RWPE2 (cell line): Measurements from ENCODE around the gene PDE7B.

Source experiments
- ATAC-seq: fragments of 200-7000 bp; cut with Tn5 transposase; 3 replicates; pipeline ENCODE4 v1.9.1; 2021; ENCODE audit warnings: low read depth
- DNase-seq: peaks from one replicate; pipeline ENCODE4 v3.0.0-alpha.2; 2020; ENCODE audit warnings: low spot score
- H3K27ac ChIP-seq: fragments of 450-650 bp; 2 replicates; pipeline ENCODE4 v1.5.1; 2017; ENCODE audit warnings: mild to moderate bottlenecking; ENCODE audit not compliant: poor library complexity, severe bottlenecking
- H3K27me3 ChIP-seq: fragments of 250-450 bp; sonication (Bioruptor Pico); 2 replicates; pipeline ENCODE4 v1.5.1; 2021; ENCODE audit warnings: mild to moderate bottlenecking, moderate library complexity; ENCODE audit not compliant: insufficient read depth, poor library complexity, severe bottlenecking
- H3K36me3 ChIP-seq: fragments of 250-450 bp; sonication (Bioruptor Pico); 2 replicates; pipeline ENCODE4 v1.5.1; 2020; ENCODE audit warnings: low read depth, mild to moderate bottlenecking, moderate library complexity
- H3K4me1 ChIP-seq: fragments of 250-450 bp; sonication (Bioruptor Pico); 2 replicates; pipeline ENCODE4 v1.5.1; 2021; ENCODE audit warnings: mild to moderate bottlenecking, moderate library complexity; ENCODE audit not compliant: insufficient read depth, poor library complexity, severe bottlenecking
- H3K4me3 ChIP-seq: fragments of 250-450 bp; sonication (Bioruptor Pico); 2 replicates; pipeline ENCODE4 v1.5.1; 2021; ENCODE audit warnings: mild to moderate bottlenecking, moderate library complexity; ENCODE audit not compliant: severe bottlenecking
- H3K9me3 ChIP-seq: fragments of 250-450 bp; sonication (Bioruptor Pico); 2 replicates; pipeline ENCODE4 v1.5.1; 2021; ENCODE audit warnings: mild to moderate bottlenecking, moderate library complexity; ENCODE audit not compliant: severe bottlenecking
- CTCF ChIP-seq: fragments of 450-650 bp; IDR thresholded peaks from one replicate; pipeline ENCODE4 v1.5.1; 2017; ENCODE audit warnings: mild to moderate bottlenecking, moderate library complexity; ENCODE audit not compliant: poor library complexity, severe bottlenecking

Gene PDE7B

GRCh38 chr6:135972150-135972549 lies 120.6 kb downstream of the PDE7B start:
- Histone ChIP-seq H3K27me3 (no peaks in the 10 kb centered on the region), H3K4me1 (no peaks in the 10 kb centered on the region), H3K36me3 (no peaks in the 10 kb centered on the region), H3K27ac (no peak overlapping the region), H3K9me3 (no peaks in the 10 kb centered on the region), H3K4me3 (no peak overlapping the region)
- no peak for ATAC-seq
- DNase-seq = no peak
- no peak for TF ChIP-seq CTCF

- no peak for ATAC-seq
- DNase-seq = no peak
- Histone ChIP-seq H3K4me3 (no peak overlapping the region), H3K27ac (no peak overlapping the region), H3K9me3 (no peaks in the 10 kb centered on the region), H3K4me1 (no peaks in the 10 kb centered on the region), H3K36me3 (no peaks in the 10 kb centered on the region), H3K27me3 (no peaks in the 10 kb centered on the region)
- no peak for TF ChIP-seq CTCF
These were observed 121.1 kb downstream of the PDE7B start for GRCh38 chr6:135972586-135972985.

- no peak for DNase-seq
These were observed 122.9 kb downstream of the PDE7B start for GRCh38 chr6:135974426-135974825.

GRCh38 chr6:135976585-135976984 lies 125.1 kb downstream of the PDE7B start:
- ATAC-seq (no peak), DNase-seq (no peak)
- Histone ChIP-seq H3K4me3 (no peak overlapping the region), H3K9me3 (no peaks in the 10 kb centered on the region), H3K36me3 (no peaks in the 10 kb centered on the region), H3K27ac (no peak overlapping the region), H3K4me1 (no peaks in the 10 kb centered on the region), H3K27me3 (no peaks in the 10 kb centered on the region)
- TF ChIP-seq CTCF = no peak

More at GRCh38 chr6:135974426-135974825, 122.9 kb downstream of the PDE7B start:
- no peaks in the 10 kb centered on the region for H3K9me3 ChIP-seq
- H3K4me1 ChIP-seq = no peaks in the 10 kb centered on the region
- H3K27me3 ChIP-seq = no peaks in the 10 kb centered on the region
- H3K27ac ChIP-seq = no peak overlapping the region
- no peak for ATAC-seq
- H3K36me3 ChIP-seq = no peaks in the 10 kb centered on the region
- no peak for TF ChIP-seq CTCF
- no peak overlapping the region for H3K4me3 ChIP-seq

GRCh38 chr6:135983093-135983492 lies 131.6 kb downstream of the PDE7B start:
- DNase-seq = no peak
- TF ChIP-seq CTCF = no peak
- no peaks in the 10 kb centered on the region for H3K27me3 ChIP-seq
- H3K36me3 ChIP-seq = no peaks in the 10 kb centered on the region
- H3K9me3 ChIP-seq = no peaks in the 10 kb centered on the region
- ATAC-seq = no peak
- H3K4me1 ChIP-seq = no peaks in the 10 kb centered on the region
- H3K4me3 ChIP-seq = no peak overlapping the region
- H3K27ac ChIP-seq = no peak overlapping the region
